ENCODE results near the gene RUBCNL. TPM values are rescaled to one million over a fixed set of nuclear protein-coding genes. Genes with fewer than 3 reads are reported as not detected.

The RUBCNL gene
- total RNA-seq, 1 experiment from 2014 or later = 1.9 TPM

DNA sequence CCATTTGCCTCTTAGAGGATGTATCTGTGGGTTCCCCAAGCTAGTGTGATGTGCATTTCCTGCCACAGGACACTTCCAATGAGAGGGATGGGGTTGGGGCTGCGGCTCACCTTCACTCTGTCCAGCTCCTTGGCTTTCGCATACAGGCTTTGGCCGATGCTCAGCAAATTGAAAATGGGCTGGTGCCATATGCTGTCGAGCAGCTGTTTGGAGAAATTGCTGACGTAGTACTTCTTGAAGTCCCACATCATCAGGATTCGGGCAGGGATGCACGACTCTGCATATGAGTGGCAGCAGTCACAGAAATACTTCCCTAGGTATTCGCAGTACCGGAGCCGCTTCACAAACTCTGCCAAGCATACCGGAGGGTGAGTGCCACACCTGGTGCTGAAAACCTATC is 37.0 kb downstream of the RUBCNL start:
- H3K36me3 Mint-ChIP-seq = no peaks in the 10 kb centered on the region; the same call in 1 of the 2 replicates
- TF ChIP-seq CBFB (CRISPR knock-in tag; IDR thresholded peaks at IDR 0.05; ENCODE audit: low read depth) = no peak
- H3K9me3 Mint-ChIP-seq = peaks cover 5% of the 10 kb centered on the region
- ATAC-seq (no peak), DNase-seq (ENCODE audit: low spot score) (no peak)
- H3K4me1 Mint-ChIP-seq = 0 out of 2 replicates have a peak, but pooled peaks cover 3% of the 10 kb centered on the region
- ChIA-PET CTCF (interaction anchor here (0.7 kb wide), 1 partner anchor 29 kb away, joined by 3 read pairs; no protein-coding TSS in a partner anchor), POLR2A (no interaction called here)
- no peak overlapping the region for H3K4me3 Mint-ChIP-seq
- no peak overlapping the region for H3K27ac Mint-ChIP-seq
- no peaks in the 10 kb centered on the region for H3K27me3 Mint-ChIP-seq (ENCODE audit: low read depth)

DNA sequence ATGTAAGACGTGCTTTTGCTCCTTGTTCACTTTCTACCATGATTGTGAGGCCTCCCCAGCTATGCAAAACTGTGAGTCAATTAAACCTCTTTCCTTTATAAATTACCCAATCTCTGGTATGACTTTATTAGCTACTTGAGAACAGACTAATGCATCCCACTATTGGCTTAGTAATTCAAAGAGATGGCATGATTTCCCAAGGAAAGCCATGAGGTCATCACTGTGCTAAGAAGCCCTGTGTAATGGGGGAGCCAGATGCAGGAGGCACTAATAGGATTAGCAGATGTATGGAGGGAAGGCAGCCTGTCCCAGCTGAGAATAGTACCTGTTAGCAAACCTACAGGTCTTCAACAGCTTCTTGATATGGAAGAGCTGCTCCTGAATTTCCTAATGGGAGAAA is 38.1 kb downstream of the RUBCNL start:
- no peaks in the 10 kb centered on the region for H3K36me3 Mint-ChIP-seq
- DNase-seq (ENCODE audit: low spot score) (no peak), ATAC-seq (no peak)
- no peak overlapping the region for H3K4me3 Mint-ChIP-seq
- H3K27me3 Mint-ChIP-seq (ENCODE audit: low read depth) = no peaks in the 10 kb centered on the region
- ChIA-PET POLR2A (interaction anchor here (0.7 kb wide), 1 partner anchor 477 kb away, joined by 3 read pairs; no protein-coding TSS in a partner anchor), CTCF (no interaction called here)
- TF ChIP-seq TCF7 (CRISPR knock-in tag; IDR thresholded peaks at IDR 0.05; ENCODE audit: low read depth) (no peak), ETV6 (CRISPR knock-in tag; IDR thresholded peaks at IDR 0.05) (no peak), CBFB (CRISPR knock-in tag; IDR thresholded peaks at IDR 0.05; ENCODE audit: low read depth) (no peak), TEAD4 (CRISPR knock-in tag; IDR thresholded peaks at IDR 0.05) (no peak), ZNF416 (CRISPR knock-in tag; IDR thresholded peaks at IDR 0.05) (no peak)
- TF ChIP-seq, protein P1, sequence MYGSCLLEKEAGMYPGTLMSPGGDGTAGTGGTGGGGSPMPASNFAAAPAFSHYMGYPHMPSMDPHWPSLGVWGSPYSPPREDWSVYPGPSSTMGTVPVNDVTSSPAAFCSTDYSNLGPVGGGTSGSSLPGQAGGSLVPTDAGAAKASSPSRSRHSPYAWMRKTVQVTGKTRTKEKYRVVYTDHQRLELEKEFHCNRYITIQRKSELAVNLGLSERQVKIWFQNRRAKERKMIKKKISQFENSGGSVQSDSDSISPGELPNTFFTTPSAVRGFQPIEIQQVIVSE (CRISPR knock-in tag; IDR thresholded peaks at IDR 0.05; ENCODE audit: borderline replicate concordance) = no peak
- TF ChIP-seq, protein P2, sequence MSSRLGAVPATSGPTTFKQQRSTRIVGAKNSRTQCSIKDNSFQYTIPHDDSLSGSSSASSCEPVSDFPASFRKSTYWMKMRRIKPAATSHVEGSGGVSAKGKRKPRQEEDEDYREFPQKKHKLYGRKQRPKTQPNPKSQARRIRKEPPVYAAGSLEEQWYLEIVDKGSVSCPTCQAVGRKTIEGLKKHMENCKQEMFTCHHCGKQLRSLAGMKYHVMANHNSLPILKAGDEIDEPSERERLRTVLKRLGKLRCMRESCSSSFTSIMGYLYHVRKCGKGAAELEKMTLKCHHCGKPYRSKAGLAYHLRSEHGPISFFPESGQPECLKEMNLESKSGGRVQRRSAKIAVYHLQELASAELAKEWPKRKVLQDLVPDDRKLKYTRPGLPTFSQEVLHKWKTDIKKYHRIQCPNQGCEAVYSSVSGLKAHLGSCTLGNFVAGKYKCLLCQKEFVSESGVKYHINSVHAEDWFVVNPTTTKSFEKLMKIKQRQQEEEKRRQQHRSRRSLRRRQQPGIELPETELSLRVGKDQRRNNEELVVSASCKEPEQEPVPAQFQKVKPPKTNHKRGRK (CRISPR knock-in tag; IDR thresholded peaks at IDR 0.05; ENCODE audit: borderline replicate concordance) = no peak
- no peaks in the 10 kb centered on the region for H3K4me1 Mint-ChIP-seq
- H3K9me3 Mint-ChIP-seq = no peaks in the 10 kb centered on the region
- H3K27ac Mint-ChIP-seq = no peak overlapping the region

DNA sequence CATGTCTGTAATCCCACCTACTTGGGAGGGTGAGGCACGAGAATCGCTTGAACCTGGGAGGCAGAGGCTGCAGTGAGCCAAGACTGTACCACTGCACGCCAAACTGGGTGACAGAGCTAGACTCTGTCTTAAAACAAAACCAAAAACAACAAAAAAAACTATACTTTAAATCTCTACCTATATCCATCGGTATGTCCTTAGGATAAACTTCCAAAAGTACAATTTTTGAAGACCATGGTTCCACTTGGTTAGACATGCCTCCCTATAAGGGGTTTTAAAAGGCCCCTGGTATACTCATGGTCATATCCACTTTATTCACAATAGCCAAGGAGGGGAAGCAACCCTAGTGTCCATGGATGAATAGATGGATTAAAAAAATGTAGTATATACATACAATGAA is 39.8 kb downstream of the RUBCNL start:
- DNase-seq (ENCODE audit: low spot score) (no peak), ATAC-seq (no peak)
- POLR2A ChIA-PET = no interaction called here
- Mint-ChIP-seq H3K36me3 (no peaks in the 10 kb centered on the region), H3K27ac (no peak overlapping the region), H3K9me3 (no peaks in the 10 kb centered on the region), H3K4me3 (no peak overlapping the region), H3K27me3 (ENCODE audit: low read depth) (no peaks in the 10 kb centered on the region), H3K4me1 (no peaks in the 10 kb centered on the region)
- CTCF ChIA-PET = no interaction called here
- no peak for TF ChIP-seq ESRRA (CRISPR knock-in tag; IDR thresholded peaks at IDR 0.05; ENCODE audit: borderline replicate concordance)
- TF ChIP-seq RORB (CRISPR knock-in tag; IDR thresholded peaks at IDR 0.05) = no peak
- TF ChIP-seq, protein P3, sequence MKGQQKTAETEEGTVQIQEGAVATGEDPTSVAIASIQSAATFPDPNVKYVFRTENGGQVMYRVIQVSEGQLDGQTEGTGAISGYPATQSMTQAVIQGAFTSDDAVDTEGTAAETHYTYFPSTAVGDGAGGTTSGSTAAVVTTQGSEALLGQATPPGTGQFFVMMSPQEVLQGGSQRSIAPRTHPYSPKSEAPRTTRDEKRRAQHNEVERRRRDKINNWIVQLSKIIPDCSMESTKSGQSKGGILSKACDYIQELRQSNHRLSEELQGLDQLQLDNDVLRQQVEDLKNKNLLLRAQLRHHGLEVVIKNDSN (CRISPR knock-in tag; IDR thresholded peaks at IDR 0.05) = no peak
- TF ChIP-seq, protein P4, sequence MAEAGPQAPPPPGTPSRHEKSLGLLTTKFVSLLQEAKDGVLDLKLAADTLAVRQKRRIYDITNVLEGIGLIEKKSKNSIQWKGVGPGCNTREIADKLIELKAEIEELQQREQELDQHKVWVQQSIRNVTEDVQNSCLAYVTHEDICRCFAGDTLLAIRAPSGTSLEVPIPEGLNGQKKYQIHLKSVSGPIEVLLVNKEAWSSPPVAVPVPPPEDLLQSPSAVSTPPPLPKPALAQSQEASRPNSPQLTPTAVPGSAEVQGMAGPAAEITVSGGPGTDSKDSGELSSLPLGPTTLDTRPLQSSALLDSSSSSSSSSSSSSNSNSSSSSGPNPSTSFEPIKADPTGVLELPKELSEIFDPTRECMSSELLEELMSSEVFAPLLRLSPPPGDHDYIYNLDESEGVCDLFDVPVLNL (CRISPR knock-in tag; IDR thresholded peaks at IDR 0.05; ENCODE audit: borderline replicate concordance, low read depth) = no peak
- TF ChIP-seq, protein P5, sequence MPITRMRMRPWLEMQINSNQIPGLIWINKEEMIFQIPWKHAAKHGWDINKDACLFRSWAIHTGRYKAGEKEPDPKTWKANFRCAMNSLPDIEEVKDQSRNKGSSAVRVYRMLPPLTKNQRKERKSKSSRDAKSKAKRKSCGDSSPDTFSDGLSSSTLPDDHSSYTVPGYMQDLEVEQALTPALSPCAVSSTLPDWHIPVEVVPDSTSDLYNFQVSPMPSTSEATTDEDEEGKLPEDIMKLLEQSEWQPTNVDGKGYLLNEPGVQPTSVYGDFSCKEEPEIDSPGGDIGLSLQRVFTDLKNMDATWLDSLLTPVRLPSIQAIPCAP (CRISPR knock-in tag; IDR thresholded peaks at IDR 0.05) = no peak
- TF ChIP-seq NFE2L1 (CRISPR knock-in tag; IDR thresholded peaks at IDR 0.05) = no peak
- TF ChIP-seq, protein P6, sequence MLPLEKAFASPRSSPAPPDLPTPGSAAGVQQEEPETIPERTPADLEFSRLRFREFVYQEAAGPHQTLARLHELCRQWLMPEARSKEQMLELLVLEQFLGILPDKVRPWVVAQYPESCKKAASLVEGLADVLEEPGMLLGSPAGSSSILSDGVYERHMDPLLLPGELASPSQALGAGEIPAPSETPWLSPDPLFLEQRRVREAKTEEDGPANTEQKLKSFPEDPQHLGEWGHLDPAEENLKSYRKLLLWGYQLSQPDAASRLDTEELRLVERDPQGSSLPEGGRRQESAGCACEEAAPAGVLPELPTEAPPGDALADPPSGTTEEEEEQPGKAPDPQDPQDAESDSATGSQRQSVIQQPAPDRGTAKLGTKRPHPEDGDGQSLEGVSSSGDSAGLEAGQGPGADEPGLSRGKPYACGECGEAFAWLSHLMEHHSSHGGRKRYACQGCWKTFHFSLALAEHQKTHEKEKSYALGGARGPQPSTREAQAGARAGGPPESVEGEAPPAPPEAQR (CRISPR knock-in tag; IDR thresholded peaks at IDR 0.05) = no peak
- no peak for TF ChIP-seq PRRX2 (CRISPR knock-in tag; IDR thresholded peaks at IDR 0.05)
- no peak for TF ChIP-seq ZNF423 (CRISPR knock-in tag; IDR thresholded peaks at IDR 0.05)
- no peak for TF ChIP-seq KAT7 (CRISPR knock-in tag; IDR thresholded peaks at IDR 0.05; ENCODE audit: borderline replicate concordance)

Data from WTC11 (cell line).